Measurements from ENCODE around the gene PSMD4.

Gene PSMD4

GRCh38 chr1:151311011-151311410, 56.5 kb downstream of the PSMD4 start:
- DNase-seq = no peak

- DNase-seq = no peak
Observed at GRCh38 chr1:151311589-151312331, 57.2 kb downstream of the PSMD4 start.

GRCh38 chr1:151312411-151312810, 57.9 kb downstream of the PSMD4 start:
- DNase-seq = no peak

- DNase-seq = no peak
Observed at GRCh38 chr1:151312826-151313225, 58.3 kb downstream of the PSMD4 start.

GRCh38 chr1:151313501-151313900, 59.0 kb downstream of the PSMD4 start:
- no peak for DNase-seq

GRCh38 chr1:151314137-151314875, 59.8 kb downstream of the PSMD4 start:
- DNase-seq = no peak

- DNase-seq = no peak
Observed at GRCh38 chr1:151315565-151316235, 61.2 kb downstream of the PSMD4 start.

Data from NCI-H1930 (cell line).